ENCODE measurements around the gene AMHR2.
"Not testable (repeated sequence)": the region's sequence is repeated elsewhere in the genome, so short reads cannot be mapped to it uniquely, and the experiment has no call there.

DNA sequence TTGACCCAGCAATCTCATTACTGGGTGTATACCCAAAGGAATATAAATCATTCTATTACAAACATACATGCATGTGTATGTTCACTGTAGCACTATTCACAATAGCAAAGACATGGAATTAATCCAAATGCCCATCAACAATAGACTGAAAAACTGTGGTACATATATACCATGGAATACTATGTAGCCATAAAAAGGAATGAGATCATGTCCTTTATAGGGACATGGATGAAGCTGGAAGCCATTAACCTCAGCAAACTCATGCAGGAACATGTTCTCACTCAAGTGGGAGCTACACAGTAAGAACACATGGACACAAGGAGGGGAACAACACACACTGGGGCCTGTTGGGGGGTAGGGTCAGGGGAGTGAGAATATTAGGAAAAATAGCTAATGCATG, 15.9 kb downstream of the AMHR2 start:
- TF ChIP-seq, protein P1, sequence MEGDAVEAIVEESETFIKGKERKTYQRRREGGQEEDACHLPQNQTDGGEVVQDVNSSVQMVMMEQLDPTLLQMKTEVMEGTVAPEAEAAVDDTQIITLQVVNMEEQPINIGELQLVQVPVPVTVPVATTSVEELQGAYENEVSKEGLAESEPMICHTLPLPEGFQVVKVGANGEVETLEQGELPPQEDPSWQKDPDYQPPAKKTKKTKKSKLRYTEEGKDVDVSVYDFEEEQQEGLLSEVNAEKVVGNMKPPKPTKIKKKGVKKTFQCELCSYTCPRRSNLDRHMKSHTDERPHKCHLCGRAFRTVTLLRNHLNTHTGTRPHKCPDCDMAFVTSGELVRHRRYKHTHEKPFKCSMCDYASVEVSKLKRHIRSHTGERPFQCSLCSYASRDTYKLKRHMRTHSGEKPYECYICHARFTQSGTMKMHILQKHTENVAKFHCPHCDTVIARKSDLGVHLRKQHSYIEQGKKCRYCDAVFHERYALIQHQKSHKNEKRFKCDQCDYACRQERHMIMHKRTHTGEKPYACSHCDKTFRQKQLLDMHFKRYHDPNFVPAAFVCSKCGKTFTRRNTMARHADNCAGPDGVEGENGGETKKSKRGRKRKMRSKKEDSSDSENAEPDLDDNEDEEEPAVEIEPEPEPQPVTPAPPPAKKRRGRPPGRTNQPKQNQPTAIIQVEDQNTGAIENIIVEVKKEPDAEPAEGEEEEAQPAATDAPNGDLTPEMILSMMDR (IDR thresholded peaks at IDR 0.05; ENCODE audit: borderline replicate concordance, extremely low read depth, low read length, poor library complexity, severe bottlenecking), result not testable (repeated sequence)
- TF ChIP-seq EZH2 (IDR thresholded peaks at IDR 0.05; ENCODE audit: borderline replicate concordance, low read depth, low read length, severe bottlenecking), result not testable (repeated sequence)
